HG03354 (cell line): ENCODE measurements around the gene MALT1.
A peak's percentile ranks its signal among the peaks of the same experiment; 100 is the strongest.
"Not testable (repeated sequence)": the region's sequence is repeated elsewhere in the genome, so short reads cannot be mapped to it uniquely, and the experiment has no call there.

ENCODE experiments used
- ATAC-seq: cut with Tn5 transposase; IDR thresholded peaks from one replicate; pipeline ENCODE4 v1.9.1; 2021; ENCODE audit warnings: mild to moderate bottlenecking; ENCODE audit not compliant: unreplicated experiment, poor library complexity, severe bottlenecking

MALT1 gene

DNA sequence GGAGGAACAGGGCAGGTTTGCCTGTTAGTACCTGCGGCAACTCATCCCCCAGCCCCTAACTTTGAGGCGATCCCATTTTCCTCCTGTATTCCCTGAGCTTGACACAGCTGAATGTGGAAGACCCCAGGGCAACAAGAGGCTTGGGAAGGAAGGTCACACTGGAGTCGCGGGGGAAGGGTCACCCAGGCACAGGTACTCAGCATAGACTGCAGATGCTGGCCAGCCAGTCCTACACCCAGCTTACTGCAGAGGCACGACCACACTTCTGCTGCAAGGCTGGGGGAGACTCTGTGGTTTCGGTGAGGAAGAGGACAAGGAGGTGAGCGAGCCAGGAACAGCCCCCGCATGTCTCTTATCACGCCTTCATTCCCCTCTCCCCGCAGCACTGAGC lies 91.5 kb downstream of the MALT1 start:
- no peak for ATAC-seq

DNA sequence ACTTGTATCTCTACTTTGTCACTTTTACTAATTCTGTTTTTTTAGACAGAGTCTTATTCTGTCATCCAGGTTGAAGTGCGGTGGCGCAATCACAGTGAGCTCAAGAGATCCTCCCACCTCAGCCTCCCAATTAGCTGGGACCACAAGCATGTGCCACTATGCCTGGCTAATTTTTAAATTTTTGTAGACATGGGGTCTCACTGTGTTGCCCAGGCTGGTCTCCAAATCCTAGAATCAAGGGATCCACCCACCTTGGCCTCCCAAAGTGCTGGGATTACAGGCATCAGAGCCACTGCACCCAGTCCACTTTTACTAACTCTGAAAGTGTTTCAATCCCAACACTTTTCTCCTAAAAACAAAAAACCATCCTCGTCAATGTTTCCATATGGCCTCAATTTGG lies 94.9 kb downstream of the MALT1 start:
- no peak for ATAC-seq

DNA sequence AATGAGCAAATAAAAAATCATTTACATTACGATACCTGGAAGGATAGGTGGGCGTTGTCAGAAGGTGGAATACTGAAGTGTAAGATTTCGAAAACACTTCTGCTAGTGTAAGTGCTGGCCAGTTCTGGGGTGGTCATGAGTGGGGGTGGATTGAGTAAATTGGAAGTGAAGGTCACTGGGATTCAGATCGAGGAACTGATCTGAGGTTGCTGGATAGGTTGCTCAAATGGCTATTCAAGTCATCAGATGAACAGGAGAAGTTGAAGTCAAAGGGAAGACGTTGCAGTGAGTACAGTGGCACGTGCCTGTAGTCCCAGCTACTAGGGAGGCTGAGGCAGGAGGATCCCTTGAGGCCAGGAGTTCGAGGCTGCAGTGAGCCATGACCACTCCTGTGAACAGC lies 95.7 kb downstream of the MALT1 start:
- no peak for ATAC-seq

DNA sequence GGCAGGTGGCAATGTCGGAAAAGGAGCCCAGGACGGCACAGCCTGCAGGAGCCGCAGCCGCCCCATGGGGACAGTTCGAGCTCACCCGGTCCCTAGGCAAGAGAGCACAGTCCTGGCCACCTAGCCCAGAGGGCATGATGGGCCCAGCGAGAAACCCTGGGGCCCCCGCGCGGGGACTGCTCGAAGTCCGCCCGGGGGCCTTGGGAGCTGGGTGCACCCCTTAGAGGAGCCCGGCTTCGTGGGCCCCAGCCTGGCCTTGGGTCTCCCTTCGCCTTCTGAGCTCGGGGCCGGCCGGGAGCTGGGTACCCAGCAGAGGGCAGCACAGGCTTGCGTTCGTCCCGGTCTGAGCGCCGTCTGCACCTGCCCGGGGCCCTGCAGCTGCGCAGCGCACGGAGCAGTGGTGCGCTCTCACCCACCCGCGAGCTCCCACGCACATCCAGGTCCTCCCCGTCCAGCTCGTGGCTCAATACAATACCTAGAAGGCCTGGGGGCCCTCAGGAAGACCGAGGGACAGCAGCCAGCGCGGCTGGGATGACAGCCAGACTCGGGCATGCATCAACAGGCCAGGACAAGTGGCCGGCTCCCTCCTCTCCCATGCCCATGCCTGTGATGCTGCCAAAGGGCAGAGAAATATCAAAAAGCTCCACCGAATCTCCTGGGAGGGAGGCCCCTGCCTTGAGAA lies 97.2 kb downstream of the MALT1 start:
- peak; percentile 91 for ATAC-seq

DNA sequence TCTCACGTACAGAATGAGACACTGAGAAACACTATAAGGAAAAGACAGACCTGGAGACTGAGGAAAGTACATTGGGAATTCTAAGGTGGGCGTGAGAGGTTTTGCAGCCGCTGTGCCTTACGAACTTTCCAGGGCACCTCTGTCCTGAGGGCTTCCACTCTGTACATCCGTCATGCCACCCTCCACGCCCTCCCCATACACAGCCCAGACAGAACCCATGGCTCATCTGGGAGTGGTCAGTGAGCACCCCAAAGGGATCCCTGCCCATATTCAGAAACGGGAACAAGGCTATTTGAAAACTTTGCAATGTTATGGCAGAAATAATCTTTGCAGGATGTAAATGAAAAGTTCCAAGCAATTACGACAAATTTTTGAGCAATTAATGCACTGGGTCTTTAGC lies 98.1 kb downstream of the MALT1 start:
- no peak for ATAC-seq

DNA sequence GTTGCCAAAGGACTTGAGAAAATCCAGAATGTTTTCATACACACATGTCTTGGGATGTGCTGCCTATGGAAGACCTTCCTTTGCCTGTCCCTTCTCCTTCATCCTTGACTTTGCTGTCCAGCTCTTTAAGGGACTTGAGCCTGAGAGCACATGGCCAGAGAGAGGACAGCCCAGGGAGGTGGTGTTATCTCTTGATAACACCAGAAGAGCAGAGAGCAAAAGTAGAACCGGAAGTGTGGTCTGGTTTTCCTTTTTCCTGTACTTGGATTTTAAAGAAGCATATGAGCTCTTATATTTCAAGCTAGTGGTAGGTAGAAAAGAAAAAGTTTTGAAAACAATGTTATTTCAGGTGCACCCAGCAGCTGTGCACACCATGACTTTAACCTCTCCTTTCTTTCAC lies 99.3 kb downstream of the MALT1 start:
- ATAC-seq = no peak

DNA sequence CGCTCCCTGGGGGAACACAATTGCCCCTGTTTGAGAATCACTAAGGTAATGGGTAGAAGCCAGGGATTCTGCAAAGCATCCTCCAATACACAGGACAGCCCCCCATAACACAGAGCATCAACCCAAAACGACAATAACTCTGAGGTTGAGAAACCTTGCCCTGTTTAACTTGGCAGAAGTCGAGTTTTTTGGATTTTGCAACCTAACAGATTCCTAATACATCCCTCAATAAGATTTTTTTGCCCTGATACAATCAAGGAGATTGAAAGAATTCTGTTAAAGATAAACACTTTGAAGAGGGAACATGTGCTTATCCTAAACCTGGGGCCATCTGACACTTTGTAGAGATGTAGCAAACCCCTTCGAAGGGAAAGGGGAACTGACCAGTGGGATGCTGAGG lies 100.9 kb downstream of the MALT1 start:
- ATAC-seq = no peak

DNA sequence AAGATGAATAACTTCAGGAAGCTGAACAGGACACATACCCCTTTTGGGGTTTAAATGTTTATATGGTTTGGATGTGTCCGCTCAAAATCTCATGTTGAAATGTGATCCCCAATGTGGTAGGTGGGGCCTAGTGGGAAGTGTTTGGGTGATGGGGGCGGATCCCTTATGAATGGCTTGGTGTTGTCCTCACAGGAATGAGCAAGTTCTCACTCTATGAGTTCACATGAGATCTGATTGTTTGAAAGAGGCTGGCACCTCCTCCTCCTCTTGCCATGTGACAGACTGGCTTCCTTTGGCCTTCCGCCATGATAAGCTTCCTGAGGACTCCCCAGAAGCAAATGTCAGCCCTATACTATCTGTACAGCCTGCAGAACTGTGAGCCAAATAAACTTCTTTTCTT lies 104.8 kb downstream of the MALT1 start:
- no peak for ATAC-seq

DNA sequence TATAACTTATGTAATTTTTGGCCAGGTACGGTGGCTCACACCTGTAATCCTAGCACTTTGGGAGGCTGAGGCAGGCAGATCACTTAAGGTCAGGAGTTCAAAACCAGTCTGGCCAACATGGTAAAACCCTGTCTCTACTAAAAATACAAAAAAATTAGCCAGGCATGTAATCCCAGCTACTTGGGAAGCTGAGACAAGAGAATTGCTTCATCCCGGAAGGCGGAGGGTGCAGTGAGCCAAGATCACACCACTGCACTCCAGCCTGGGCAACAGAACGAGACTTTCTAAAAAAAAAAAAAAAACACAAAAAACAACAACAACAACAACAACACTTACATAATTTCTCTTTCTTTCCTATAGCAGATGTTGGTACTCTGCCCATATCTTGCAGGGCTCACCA lies 105.3 kb downstream of the MALT1 start:
- not testable (repeated sequence) for ATAC-seq

DNA sequence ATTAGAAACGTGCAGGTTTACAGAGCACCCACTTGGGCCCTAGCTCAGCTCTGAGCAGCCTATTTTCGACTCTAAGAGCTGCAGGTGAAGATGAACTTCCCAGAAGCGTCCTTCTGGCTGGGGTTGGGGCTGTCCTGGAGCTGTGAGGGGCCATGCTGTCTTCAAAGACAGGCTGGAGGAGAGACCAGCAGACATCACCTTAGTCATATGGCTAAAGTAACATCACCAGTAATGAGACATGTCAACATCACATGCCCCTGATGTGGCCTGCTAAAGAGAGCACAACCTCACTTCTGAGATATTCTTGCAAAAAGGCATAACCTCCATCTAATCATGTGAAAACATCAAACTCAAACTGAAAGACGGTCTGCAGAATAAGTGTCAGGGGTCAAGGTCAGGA lies 106.2 kb downstream of the MALT1 start:
- ATAC-seq = no peak

DNA sequence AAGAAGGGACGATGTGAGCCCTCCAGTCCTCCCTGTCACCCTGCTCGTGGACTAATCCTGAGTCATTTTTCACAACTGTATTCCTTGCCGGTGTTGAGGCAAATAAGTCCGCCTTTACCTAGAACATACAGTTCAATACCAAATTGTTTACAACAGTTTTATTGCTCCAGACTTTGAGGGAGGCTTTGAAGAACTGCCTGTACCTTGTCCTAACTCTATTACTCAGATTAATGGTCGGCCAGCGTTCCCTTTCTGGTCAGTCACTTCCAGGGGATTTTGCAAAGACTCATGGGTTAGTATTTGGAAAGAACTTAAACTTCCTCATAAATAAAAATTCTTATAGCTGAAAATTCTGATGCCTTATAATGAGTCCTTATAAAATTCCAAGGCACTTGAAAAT lies 108.3 kb downstream of the MALT1 start:
- ATAC-seq = no peak

DNA sequence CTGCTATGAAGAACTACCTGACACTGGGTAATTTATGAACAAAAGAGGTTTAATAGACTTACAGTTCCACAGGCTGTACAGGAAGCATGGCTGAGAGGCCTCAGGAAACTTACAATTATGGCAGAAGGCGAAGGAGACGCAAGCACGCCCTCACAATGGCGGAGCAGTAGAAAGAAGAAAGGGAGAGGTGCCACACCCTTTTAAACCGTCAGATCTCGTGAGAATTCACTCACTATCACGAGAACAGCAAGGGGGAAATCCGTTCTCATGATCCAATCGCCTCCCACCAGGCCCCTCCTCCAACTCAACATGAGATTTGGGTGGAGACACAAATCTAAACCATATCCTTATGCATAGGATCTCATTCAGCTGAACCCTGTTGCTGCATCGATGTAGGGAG lies 108.8 kb downstream of the MALT1 start:
- ATAC-seq = no peak

DNA sequence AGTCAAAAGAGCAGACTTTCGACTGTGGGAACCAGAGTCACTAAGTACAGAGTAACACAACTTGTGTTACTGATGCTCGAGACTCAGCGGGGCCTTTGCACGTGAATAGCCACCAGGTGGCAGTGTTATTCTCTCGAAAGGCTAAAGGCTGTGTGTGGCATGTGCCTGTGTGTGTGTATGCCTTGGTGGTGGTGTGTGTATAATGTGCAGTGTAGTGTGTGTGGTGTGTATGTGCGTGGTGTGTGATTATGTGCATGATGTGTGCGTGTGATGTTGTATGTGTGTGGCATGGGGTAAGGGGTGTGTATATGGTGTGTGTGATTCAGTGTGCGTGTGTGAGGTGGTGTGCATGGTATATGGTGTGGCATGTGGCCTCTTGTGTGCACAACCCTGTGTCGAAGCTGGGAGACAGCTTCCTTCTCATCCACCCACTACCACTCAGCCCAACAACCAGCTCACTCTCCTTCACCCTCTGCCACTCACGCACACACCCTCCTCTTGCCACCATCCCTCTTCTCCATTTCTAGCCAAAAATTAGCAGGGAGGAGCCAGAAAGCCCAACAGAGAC lies 110.4 kb downstream of the MALT1 start:
- peak; percentile 68 for ATAC-seq

DNA sequence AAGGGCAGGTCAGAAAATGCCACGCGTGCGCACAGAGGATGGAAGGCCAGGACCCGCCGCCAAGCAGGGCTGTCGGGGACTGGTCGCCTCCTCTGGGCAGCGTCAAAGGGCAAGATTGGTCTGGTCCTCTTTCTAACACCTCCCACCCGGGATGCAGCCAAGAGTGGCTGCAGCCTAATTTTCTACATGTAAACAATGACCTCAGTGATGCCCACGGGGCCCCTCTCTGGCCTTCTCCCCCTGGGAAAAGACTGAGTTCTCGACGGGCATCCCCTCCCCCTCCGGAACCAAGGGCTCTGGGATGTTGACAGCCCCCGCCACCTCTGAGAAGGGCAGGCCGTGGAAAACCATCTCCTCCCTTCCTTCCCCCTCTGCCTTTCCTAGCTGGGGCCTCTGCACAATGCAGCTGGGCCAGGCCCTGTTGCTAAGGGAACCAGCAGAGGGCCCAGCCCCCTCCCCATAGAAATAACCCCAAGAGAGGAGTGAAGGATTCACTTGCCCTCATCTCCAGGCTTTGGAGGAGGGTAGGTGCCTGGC lies 113.4 kb downstream of the MALT1 start:
- no peak for ATAC-seq

DNA sequence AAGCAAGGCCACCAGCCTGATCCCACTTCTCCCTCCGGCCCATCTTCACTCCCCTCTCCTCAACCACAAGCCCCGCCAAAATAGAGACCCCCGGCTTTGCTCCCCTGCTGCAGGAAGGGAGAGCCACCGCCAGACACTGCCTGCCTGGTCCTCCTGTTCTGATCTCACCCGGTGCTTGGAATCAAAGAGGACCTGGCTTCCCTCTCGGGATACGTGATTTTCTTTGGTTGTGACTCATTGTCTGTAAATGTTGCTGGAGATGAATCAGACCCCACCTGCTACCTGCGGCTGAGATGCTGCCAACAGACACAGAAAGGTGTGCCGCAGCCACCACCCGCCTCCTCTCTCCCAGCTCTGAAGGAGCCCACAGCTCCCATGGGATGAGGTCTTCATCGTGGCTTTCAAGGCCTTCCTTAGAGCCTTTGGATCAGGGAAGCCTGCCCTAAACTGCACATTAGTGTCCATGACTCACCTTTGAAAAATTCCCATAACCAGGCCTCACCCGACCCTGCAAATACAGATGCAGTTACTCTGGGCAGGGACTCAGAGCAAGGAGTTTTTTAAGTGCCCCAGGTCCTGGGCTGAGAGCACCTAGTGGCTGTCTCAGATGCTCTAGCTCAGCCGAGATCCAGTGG lies 114.0 kb downstream of the MALT1 start:
- no peak for ATAC-seq

DNA sequence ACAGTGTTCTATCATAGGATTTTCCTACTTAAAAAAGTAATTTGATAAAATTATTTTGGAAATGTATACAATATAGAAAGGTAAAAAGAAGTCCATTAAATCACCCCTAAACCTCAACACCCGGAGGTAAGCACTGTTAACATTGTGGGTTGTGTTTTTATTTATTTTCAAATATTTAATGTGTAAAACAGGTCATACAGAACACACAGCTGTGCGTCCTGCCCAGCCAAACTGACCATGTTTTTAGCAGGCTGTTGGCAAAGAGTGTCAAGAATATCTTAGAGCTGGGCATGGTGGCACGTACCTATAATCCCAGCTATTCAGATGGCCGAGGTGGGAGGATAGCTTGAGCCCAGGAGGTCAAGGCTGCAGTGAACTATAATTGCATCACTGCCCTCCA lies 114.6 kb downstream of the MALT1 start:
- ATAC-seq = no peak

DNA sequence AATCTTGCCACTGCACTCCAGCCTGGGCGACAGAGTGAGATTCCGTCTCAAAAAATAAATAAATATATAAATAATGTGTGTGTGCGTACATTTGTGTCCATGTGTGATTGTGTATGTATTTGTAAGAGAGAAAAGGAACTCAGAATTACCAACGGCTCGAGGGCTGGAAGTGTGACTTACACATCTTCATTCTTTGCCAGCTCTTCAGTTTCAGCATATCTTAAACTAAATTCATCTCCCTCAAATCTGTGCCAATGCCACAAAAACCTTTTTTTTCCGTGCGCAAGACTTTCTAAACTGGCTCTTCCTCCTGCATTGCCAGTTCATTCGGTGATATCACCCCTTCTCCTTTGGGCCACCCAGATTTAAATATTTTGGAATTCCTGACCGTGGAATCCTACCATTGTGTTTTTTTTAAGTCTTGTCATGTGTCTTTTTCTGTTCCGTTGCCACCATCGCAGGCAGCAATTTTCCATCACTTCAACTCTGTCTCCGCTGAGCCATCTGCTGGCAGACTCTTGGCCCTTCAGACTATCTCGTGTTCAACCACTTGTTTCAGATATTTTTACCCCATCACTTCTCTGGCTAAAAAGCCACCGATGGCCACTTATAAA lies 116.4 kb downstream of the MALT1 start:
- ATAC-seq = no peak

DNA sequence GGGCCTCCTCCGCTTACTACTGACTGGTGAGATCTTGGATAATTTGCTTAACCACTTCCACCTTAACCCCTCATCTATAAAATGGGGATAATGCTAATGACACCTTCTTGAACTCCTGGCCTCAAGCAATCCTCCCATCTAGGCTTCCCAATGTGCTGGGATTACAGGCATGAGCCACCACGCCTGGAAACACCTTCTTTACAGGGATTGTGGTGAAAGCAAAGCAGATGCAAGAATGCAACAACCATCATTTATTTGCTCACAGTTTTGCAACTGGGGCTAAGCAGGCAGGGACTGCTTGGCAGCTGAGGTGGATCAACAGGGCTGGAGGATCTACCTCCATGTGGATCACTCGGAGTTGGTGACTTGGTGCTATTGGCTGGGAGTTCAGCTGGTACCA lies 117.2 kb downstream of the MALT1 start:
- ATAC-seq = no peak

DNA sequence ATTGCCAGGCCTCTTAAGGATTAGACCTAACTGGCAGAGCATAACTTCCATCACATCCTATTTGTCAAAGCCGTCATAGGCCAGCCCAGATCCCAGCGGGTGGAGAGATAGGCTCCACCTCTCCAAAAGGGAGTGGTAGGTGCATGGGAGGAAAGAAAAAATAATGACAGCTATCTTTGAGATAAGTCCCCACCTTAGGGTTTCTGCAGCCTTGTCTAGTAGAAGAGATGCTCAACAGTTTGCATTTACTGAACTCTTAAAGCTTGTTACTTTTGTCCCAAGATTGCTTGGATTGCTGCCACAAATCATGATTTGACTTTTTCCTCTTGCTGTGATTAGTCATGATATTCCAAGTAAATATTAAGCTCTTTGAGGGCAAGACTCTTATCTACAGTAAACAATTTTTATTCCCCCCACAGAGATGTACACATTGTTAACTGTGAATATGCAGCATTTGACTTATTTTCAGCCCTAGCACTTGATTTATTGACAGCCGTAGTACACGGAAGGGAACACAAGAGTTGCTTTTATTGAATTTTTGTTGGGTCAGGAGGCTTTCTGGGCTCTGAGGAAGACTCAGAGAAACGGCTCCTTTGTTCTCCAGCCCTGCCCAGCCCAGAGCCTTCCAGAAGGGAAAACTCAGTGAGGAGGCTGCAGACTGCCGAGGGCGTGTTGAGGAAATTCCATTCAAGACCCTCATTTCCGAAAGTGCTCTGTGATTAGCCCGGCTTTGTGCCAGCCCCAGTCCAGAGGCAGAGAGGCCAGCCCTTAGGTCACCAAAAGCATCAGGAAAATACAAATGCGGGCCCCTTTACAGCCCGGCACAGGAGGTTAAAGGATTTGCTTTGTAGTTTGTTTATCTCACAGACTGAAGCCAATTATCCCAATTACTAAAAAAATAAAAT lies 118.0 kb downstream of the MALT1 start:
- ATAC-seq = no peak

DNA sequence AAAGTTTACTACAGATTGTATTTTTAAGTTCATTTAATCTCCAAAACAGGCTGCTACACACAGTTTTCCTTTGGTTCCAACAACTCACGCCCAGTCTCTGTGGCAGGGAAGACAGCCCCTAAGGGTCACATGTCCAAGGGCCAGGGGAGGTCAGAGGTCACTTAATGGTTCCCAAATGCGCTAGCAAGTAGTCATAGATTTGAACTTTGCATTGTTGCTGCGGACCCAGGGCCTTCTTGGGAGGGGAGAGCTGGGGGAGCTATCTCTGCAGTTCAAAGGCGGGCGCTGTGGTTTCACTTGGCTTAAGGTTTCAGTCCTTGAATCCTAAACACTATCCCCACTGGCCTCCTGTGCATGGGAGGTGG lies 118.6 kb downstream of the MALT1 start:
- ATAC-seq = no peak
